ENCODE measurements around the gene SIDT2. TPM values are rescaled to one million over a fixed set of nuclear protein-coding genes. Genes with fewer than 3 reads are reported as not detected.
A peak's percentile ranks its signal among the peaks of the same experiment; 100 is the strongest.

The SIDT2 gene
- total RNA-seq, 4 donors from 2014 or later, result 15.3 to 50.1 (median 33.6) TPM

- Histone ChIP-seq H3K27me3 (no peaks in the 10 kb centered on the region), H3K9me3 (no peaks in the 10 kb centered on the region), H3K36me3 (peaks cover 0 to 28% of the 10 kb centered on the region in 2 donors), H3K4me3 (no peak overlapping the region), H3K27ac (peak overlapping the region in 3 of 4 donors; percentile 64 to 67 (median 67)), H3K4me1 (peaks cover 0 to 14% (median 0%) of the 10 kb centered on the region in 3 donors)
- TF ChIP-seq EP300 (IDR thresholded peaks at IDR 0.05) (no peak), POLR2AphosphoS5 (IDR thresholded peaks at IDR 0.05) (no peak), CTCF (IDR thresholded peaks at IDR 0.05) (no peak), POLR2A (IDR thresholded peaks at IDR 0.05) (no peak)
- WGBS, 2 donors (ENCODE audit: low coverage in 1 of 2), result 80 to 90% methylated on average over 2 of the region's 3 CpGs
- ATAC-seq, result no peak
These were observed 32.1 kb downstream of the SIDT2 start for GRCh38 chr11:117210620-117211019.

GRCh38 chr11:117212697-117213355 is 34.3 kb downstream of the SIDT2 start:
- ATAC-seq, result no peak
- TF ChIP-seq EP300 (IDR thresholded peaks at IDR 0.05) (no peak), POLR2A (IDR thresholded peaks at IDR 0.05) (no peak)
- no peak overlapping the region for H3K4me3 ChIP-seq
- H3K9me3 ChIP-seq, result no peaks in the 10 kb centered on the region
- peaks cover 0 to 30% (median 5%) of the 10 kb centered on the region in 3 donors for H3K4me1 ChIP-seq
- WGBS, 2 donors (ENCODE audit: low coverage in 1 of 2), result 92 to 100% methylated on average over 1 to 6 of the region's 11 CpGs
- H3K36me3 ChIP-seq, result peaks cover 0 to 38% of the 10 kb centered on the region in 2 donors
- H3K27ac ChIP-seq, result peak overlapping the region in 3 of 4 donors; percentile 25 to 64 (median 32)
- no peaks in the 10 kb centered on the region for H3K27me3 ChIP-seq

- Histone ChIP-seq H3K27ac (peak overlapping the region in 2 of 4 donors; percentile 54 to 93), H3K4me3 (no peak overlapping the region), H3K9me3 (no peaks in the 10 kb centered on the region), H3K27me3 (no peaks in the 10 kb centered on the region), H3K36me3 (peaks cover 0 to 56% of the 10 kb centered on the region in 2 donors), H3K4me1 (peaks cover 12 to 47% (median 12%) of the 10 kb centered on the region in 3 donors)
- no peak for ATAC-seq
- 60 to 62% methylated on average over 5 to 7 of the region's 7 CpGs for WGBS, 2 donors (ENCODE audit: low coverage in 1 of 2)
- no peak for TF ChIP-seq EP300 (IDR thresholded peaks at IDR 0.05)
- no peak for TF ChIP-seq POLR2AphosphoS5 (IDR thresholded peaks at IDR 0.05)
- TF ChIP-seq POLR2A (IDR thresholded peaks at IDR 0.05), result no peak
- TF ChIP-seq CTCF (IDR thresholded peaks at IDR 0.05), result no peak
These were observed 36.0 kb downstream of the SIDT2 start for GRCh38 chr11:117214404-117215110.

GRCh38 chr11:117217141-117218084 is 38.9 kb downstream of the SIDT2 start:
- Histone ChIP-seq H3K9me3 (no peaks in the 10 kb centered on the region), H3K4me3 (peak overlapping the region in 1 of 2 donors; percentile 16), H3K27ac (peak overlapping the region; percentile 93 to 98 (median 95)), H3K4me1 (peaks cover 24 to 70% (median 40%) of the 10 kb centered on the region in 3 donors), H3K36me3 (peaks cover 0 to 57% of the 10 kb centered on the region in 2 donors), H3K27me3 (no peaks in the 10 kb centered on the region)
- peak; percentile 21 for ATAC-seq
- WGBS, 2 donors (ENCODE audit: low coverage in 1 of 2), result 24 to 37% methylated on average over 7 of the region's 11 CpGs
- TF ChIP-seq CTCF (IDR thresholded peaks at IDR 0.05) (no peak), POLR2A (IDR thresholded peaks at IDR 0.05) (no peak), EP300 (IDR thresholded peaks at IDR 0.05) (peak; percentile 15)

All from gastroesophageal sphincter (tissue), 4 donors.